Kidney tubule cell (primary cell): ENCODE results near the gene MACROH2A2.

ENCODE experiments used
- DNase-seq: peaks from one replicate; pipeline ENCODE4 v3.0.0-alpha.2; 2018; ENCODE audit warnings: low spot score

Gene MACROH2A2

DNA sequence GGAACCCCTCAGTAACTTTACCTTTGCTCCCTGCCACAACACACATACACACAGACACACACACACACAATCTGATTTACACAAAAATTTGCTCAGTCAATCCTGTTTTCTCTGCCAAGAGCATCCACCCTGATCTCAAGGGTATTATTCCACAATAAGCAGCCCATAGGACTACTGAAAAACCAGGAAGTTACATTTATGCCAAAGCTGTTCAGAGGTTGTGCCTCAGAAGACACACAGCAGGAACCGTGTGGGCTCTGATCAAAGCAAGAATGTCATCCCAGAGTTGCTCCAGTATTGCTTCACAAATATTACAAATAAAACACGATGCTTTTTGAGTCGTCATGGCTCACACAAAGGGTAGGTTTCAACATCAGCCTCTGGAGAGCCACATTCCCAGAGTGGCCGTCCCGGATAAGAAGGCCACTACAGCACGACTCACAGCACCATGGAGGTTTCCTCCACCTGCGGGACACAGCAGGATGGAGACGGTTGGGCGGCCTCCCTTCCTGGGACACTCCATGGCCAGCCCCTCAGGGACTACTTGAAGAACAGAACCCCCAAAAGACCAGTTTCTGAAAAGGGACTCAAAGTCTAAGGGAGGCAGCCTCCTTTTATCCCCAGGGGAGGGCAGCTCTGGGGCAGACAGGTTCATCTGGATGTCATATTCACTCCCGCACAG lies 78.4 kb downstream of the MACROH2A2 start:
- DNase-seq = peak; percentile 69

DNA sequence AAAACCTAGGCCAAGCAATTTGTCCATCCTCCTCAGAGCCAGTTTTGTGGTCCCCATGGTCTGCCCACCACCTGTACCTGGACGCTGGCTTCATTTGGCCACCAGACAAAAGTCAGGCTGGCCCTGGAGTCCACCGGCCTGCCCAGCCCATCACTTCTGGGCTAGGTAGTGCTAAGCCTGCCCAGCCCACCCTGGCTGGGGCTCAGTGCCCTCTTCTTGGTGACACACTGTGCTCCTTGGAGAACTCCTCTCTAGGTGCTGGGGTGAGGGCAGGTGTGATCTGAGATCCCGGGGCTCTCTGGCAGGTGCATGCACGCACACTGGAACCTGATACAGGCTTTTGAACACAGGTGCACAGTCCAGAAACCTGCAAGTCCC lies 78.9 kb downstream of the MACROH2A2 start:
- no peak for DNase-seq

DNA sequence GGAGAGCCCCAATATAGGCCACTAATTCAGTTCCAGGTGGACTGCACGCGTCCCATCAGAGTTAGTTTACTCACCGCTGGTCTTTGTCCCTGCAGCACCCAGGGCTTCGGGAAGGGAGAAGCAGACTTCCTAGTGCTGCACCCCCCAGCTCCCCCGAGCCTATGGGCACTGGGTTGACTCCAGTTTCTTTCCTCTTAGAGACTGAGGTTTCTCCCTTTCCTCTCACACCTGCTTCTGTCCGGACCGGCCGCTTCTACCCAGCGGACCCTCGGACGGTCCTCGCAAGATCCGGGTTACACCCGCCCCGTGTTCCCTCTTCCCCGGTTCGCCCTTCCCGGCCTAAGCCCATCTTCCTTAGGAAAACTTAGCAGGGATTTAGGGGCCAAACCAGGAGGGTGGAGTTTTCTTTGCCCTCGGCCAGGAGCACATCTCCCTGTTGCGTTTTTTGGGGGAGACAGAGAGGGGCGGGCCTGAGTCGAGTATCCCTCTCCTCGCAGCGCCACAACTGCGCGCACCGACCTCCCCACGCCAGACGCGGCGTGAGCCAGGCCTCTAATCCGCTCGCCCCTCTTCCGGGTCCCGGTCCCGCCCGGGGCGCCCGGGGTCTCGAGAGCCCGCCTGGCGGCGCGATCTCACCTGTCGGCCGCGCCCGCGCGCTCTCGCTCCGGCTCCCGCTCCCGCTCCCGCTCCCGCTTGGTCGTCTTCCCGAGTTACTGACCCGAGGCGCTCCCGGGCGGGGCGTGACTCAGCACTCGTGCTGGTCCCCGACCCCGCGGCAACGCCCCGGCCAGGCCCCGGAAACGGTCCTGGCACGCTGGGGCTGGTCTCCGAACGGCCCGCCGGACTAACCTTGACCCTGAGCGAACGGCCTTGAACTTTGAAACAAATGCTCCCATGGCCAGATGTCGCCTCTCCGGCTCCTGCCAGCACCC lies 79.7 kb downstream of the MACROH2A2 start, which contains the start of gene AIFM2:
AIFM2 (minus strand) TSS at position 728 of the 932 bp plus-strand sequence. CDS start 8,741 bp downstream, outside the sequence.
- peak; percentile 81 for DNase-seq

DNA sequence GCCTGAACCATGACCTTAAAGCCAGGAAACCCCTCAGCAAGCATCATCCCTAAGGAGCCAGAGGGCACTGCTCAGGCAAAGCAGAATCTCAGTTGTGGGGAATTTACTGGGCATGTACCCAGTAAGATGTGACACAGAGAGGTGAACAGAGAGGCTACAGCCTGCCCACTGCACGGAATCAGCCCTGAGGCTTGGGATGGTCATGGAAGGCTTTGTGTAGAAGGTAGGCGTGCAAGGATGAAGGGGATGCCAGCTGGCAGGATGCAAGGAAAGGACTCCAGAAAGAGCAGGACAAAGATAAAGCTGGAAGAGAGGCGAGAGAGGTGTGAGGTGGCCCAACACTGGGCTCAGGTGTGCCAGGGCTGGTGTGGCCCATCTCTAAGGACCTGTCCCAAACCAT lies 82.4 kb downstream of the MACROH2A2 start:
- no peak for DNase-seq

DNA sequence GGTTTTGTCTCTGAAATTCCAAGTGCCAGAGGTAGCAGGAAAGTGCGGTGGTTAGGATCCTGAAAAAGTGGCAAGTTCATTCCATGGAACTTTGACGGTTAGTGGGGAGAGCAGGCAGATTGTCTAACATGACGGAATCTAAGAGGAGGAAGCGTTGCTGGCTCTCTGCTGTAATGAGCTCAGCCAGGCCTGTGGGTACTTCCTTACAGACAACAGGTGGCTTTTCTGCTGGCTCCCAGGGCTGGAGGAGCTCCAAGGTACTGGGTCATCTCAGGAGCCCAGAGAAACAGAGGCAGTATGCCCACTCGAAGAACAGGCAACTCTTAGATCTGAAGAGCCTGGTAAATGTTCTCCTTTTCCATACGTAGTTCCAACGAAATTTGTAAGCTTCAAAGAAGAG lies 83.0 kb downstream of the MACROH2A2 start:
- DNase-seq = no peak

DNA sequence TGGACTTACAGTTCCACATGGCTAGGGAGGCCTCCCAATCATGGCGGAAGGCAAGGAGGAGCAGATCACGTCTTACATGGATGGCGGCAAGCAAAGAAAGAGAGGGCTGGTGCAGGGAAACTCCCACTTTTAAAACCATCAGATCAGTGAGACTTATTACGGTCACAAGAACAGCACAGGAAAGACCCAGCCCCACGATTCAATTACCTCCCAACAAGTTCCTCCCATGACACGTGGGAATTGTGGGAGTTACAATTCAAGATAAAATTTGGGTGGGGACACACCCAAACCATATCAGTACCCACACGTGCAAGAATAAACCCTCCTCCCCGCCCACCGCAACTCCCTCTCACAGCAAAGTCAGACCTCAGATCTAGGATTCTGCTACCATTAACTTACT lies 84.5 kb downstream of the MACROH2A2 start:
- DNase-seq = no peak

DNA sequence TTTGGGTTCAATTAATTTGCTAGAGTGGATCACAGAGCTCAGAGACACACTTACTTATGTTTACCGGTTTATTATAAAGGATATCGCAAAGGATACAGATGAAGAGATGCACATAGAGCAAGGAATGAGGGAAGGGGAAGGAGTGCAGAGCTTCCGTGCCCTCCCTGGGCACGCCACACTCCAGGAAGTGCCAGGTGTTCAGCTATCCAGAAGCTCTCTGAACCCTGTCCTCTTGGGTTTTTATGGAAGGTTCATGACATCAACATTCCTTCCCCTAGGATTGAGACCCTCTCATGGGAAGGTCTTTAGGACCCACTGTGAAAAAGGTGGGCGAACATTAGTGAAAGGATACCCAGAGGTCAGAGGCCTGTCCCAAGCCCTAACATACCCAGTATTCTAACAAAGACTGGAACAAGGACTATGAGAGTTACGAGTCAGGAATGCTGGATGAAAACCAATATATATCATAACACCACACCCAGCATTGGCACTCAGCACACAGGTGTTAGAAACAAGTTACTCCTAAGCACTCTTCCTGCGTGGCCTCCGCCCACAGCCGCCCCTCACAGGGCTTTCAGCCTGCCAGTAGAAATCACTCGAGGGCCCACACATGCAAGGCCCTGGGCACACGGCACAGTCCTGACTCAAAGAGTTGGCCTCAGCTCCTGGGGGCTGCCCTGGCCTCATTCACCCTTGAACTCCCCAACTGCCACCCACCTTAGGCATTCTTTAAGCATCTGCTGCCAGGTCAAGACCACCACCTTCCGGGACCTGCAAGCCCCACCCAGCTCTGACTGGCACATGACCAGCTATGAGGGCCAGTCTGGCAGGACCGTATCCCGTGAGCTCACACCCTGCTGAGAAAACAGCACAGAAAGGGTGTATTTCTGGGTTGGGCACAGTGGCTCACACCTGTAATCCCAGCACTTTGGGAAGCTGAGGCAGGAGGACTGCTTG lies 85.6 kb downstream of the MACROH2A2 start:
- DNase-seq = no peak

DNA sequence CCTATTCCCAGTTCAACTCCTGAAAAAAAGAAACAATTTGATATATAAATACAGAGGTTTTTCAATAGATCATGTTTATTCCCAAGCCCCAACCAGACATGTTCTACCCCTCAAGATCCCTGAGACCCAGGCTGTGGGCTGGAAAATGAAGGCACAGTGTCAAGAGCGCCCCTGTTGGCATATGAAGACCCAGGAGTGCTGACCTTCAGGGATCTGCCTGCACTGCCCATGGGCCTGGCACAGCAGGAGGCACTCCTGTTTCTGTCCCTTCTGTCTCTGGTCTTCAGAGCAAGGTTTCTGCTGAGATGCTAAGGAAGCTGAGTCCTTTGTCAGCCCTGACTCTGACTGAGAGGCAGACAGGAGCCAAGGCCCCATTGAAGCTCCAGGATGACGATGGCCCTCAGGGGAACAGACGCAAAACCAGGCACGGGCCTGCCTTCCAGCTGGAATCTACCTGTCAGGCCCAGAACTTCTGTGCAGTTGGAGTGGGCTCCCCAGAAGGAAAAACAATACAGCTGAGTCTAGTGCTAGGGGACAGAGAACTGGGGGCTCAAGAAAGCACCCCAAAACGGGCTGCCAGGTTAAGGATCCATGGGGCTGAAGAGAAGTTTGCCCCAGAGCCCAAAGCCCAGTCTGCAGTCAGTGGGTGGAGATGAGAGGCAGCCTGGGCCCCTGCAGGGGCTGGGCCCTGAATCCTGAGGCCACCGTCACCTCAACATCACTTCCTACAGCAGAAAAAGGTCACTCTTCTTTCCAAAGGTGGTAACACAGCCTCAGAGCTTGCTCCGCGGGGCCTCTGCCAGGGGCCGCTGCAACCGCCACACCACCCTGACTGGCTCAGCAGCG lies 86.7 kb downstream of the MACROH2A2 start:
- DNase-seq = no peak

DNA sequence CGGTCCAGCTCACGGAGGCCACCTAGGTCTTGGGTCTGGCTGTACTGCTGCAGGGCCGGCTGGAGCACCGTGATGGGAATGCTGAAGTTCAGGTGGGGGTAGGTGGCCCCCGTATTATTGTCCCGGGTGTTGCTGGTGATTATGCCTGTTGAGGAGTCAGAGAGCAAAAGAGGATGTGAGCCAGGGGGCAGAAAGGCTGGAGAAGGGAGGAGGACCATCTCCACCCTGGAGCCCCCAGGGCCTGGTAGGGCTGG lies 87.3 kb downstream of the MACROH2A2 start:
- DNase-seq = no peak

DNA sequence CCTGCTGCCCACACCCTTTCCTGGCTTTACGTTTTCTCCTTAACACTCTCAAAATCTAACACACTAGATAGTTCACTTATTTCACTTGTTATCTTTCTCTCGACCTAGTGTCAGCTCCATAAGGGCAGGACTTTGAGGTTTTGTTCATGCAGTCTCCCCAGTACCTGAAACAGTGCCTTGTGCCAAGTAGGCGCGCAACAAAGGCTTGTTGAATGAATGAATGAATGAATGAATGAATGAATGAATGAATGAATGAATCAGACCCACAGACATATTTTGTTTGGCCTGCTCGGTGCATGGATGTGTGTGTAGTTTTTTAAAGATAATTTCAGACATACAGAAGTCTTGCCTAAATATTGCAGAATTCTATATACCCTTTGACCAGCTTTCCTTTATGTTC lies 87.7 kb downstream of the MACROH2A2 start:
- DNase-seq = no peak

DNA sequence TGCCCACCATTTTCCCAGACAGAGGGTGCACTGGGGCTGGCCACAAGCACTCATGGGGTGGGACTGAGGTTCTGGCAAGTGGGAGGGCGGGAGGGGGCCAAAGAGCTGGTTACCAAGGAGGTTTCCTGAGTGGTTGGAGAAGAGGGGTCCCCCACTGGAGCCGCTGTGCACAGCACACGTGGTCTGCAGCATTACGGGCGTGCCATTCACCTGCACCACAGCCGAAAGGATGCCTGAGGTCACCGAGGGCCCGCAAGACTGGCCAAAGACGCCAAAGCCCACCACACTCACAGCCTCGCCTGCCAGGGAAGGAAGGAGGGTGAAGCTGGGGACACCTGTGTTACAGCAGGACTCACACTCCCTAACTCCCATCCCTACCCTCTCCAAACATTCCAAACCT lies 89.9 kb downstream of the MACROH2A2 start:
- DNase-seq = no peak

DNA sequence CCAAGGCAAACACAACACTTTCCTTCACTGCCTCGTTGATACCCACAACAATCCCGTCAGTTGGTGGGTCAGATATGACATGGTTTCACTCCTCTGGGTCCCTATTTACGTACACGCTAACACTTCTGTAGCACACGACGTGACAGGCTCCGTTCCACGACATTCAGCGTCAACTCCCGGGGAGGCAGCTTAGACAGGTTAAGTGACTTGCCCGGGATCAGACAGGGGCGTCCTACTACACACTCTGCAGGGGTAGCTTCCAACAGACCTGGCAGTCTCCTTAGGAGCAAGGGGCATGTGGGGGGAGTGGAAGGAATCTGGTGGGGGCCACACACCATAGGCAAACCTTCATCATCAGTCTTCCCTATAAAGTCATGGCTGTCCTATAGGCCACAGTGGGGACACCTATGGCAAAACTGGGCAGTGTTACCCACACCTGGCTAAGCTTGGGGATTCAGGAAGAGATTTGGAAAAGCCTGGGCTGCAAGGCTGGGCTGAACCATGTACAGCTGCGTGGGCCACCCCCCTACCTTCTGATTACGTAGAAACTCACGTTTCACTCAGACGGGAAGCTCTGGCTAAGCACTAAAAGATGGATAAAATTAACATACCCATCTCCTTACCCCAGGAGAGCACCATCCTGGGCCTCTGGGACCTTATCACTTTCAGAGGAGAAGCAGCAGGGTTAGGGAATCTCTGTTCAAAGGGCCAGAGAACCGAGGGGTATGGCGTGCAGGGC lies 91.9 kb downstream of the MACROH2A2 start:
- no peak for DNase-seq

DNA sequence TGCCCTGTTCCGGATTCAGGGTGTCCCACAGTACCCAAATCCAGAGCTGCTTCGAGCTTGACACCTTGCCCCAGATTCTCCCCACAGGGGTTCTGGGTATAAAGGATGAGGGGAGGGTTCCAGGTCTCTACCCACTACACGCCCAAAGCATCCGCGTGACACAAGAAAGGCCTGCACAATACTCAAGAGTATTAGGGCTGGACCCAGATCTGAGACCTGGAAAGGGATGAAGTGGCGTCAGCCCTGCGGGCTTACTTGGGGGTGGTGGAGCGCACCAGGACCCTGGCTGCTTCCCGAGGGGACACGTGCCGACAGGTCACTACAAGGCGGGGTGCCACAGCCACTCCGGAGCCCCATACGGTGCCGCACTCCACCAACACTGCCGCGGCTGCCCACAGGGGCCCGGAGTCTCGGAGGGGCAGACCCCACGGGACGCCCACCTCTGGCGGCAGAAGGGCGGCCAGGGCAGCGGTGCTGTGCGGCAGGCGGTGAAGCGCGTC lies 92.6 kb downstream of the MACROH2A2 start:
- DNase-seq = no peak

DNA sequence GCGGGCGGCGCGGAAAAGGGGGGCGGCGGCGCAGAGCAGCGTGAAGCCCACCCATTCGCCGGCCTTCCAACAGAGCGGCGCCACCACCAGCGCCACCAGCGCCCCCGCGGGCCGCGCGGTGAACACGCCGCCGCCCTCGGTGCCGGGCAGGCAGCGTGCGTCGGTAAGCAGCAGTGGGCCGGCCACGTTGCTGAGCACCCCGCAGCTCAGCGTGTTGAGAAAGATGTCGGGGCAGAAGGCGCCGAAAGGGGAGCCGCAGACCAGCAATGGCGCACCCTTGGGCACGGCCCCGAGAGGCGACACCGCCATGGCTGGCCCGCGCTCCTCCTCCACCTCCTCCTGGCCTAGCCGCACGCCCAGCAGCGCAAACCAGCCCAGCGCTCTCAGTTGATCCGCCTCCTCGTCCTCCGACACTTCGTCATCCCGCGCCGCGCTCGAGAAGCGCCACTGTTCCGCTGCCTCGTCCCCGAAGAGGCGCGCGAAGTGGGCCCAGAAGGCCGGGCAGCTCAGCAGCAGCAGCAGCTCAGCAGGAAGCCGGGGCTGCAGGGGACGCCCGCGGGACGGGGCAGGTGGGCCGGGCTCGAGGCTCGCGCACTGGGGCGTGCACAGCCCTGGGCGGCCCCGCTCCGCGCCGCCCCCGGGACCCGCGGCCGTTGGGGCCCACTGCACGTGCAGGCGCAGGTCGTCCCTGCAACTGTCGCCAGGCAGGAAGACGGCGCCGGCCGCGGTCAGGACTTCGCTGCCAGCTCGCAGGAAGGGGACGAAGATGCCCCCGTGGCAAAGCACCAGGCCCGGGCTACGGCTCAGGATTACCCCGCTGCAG lies 93.2 kb downstream of the MACROH2A2 start:
- peak; percentile 72 for DNase-seq

DNA sequence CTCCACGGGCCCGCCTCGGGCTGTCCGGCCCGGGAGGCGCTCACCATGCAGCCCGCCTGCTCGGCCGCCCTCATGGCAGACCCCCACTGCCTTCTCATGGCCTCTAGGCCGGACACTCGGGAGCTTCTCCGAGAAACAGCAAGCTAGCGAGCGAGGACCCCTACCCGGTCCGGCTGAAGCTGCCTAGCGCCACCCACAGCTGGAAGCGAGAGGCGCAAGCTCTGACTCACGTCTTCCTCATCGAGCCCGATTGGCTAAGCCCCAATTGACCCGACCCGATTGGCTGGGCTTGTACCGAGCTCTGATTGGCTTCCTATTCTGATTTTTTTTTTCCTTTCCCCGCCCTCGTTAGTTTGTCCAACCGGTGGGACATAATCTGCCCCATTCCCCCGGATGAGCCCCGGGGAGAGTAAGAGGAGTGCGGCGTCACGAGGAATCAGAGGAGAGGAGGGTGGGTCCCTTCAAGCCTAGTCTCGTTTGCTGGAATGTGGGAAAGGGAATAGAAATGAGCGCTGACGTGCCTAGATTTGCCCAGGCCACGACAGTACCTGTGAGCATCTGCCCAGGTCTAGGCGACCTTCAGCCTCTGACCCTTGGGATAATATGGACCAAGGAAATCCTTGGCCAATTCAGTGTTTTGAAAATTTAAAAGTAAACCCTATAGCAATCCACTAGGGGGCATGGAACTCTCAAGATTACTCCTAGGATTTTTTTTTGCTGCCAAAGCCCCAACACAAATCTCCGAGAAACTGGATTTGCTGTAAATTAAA lies 94.0 kb downstream of the MACROH2A2 start, which contains the start of gene TYSND1:
TYSND1 (minus strand) TSS at position 212 of the 770 bp plus-strand sequence; CDS start at position 98, 114 bp downstream.
- peak; percentile 97 for DNase-seq

DNA sequence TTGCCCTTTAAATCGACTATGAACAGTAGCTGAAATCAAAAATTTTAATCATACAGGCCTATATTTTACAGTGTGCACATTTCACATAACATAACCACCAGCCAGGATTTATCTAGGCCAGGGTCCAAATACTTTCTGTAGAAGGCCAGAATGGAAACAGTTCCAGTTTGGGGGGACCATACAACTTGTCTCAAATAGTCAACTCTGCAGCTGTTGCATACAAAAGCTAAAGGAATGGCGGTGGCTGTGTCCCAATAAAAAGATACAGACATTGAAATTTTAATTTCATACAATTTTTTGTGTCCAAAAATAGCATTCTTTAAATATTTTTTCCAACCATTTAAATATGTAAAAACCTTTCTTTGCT lies 94.6 kb downstream of the MACROH2A2 start:
- no peak for DNase-seq

DNA sequence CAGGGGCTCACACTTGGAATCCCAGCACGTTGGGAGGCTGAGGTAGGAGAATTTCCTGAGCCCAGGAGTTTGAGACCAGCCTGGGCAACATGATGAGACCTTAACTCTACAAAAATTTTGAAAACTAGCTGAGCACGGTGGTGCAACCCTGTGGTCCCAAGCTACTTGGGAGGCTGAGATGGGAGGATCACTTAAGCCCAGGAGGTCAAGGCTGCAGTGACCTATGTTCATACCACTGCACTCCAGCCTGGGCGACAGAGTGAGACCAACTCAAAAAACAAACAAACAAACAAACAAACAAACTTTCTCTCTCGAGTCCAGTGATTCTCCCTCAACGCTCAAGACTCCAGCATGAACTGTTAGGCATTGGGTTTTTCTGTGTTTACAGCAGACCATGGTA lies 95.9 kb downstream of the MACROH2A2 start:
- no peak for DNase-seq

DNA sequence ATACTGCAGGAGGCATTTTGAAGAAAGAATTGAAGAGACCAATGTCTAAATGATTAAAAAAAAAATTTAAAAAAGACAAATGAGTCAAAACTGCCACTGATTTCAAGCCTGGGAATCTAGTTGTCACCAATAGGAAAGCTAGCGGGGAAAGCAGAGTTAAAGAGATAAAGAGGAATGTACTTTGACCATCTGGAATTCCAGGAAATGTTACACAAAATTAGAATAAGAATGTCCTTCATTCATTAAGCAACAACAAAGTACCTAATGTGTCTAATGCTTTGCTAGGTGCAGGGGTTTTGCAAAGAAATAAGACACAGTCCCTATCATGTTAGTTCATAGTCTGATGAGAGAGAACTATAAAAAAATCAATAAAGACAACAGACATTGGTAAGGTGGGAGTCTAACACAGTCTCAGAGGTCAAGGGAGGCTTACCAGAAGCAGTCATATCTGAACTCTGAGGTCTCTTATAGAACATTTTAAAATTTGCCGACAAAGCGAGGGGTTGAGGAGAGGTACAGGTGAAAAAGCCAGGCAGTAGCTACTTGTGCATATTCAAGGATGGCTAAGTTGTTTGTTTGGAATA lies 102.7 kb downstream of the MACROH2A2 start:
- DNase-seq = no peak
